ENCODE measurements around the gene MEGF11.

GRCh38 chr15:65903296-65904073 lies 350.1 kb downstream of the MEGF11 start:
- TF ChIP-seq EZH2 (IDR thresholded peaks at IDR 0.05) (no peak), EZH2phosphoT487 (IDR thresholded peaks at IDR 0.05) (no peak)

Data from neural progenitor cell (in vitro differentiated cells).